H1 (cell line): Measurements from ENCODE around the gene FRS2. TPM values are rescaled to one million over a fixed set of nuclear protein-coding genes. Genes with fewer than 3 reads are reported as not detected.

Source experiments
- CTCF ChIA-PET: fragments of 300-600 bp; sonication (Branson Sonifier 250); formaldehyde crosslinking; loops from one replicate; lab custom pipeline; 2021; ENCODE audit not compliant: partially characterized antibody; lab: Charles Lee
- POLR2A ChIA-PET: fragments of 300-600 bp; sonication (Branson Sonifier 250); formaldehyde crosslinking; loops from one replicate; lab custom pipeline; 2021; ENCODE audit warnings: inconsistent platforms; ENCODE audit not compliant: partially characterized antibody; lab: Charles Lee
- DNase-seq, 2 experiments: peaks; one replicate each; pipeline versions ENCODE4 v3.0.0 to v3.0.0-alpha.2; 2010 to 2022; ENCODE audit warnings: low spot score in 2 of 2, low read depth in 1 of 2, mixed read lengths in 1 of 2
- FAIRE-seq: peaks from 2 replicates; lab custom pipeline; 2011; peaks lifted over from hg19 to GRCh38; lab: Jason Lieb, UNC
- H2AFZ ChIP-seq: 2 replicates; pipeline ENCODE4 v1.8.1; 2012; ENCODE audit warnings: low read length, inconsistent platforms
- H2AK5ac ChIP-seq: 2 replicates; pipeline ENCODE4 v1.6.1; 2013; ENCODE audit warnings: low read depth, low read length
- H2BK120ac ChIP-seq: replicated peaks from 2 replicates; pipeline ENCODE3; 2013; ENCODE audit warnings: low read depth, low read length, inconsistent platforms
- H2BK12ac ChIP-seq: 2 replicates; pipeline ENCODE4 v1.6.1; 2013; ENCODE audit warnings: low read depth, low read length
- H2BK15ac ChIP-seq: 2 replicates; pipeline ENCODE4 v1.6.1; 2013; ENCODE audit warnings: low read length
- H2BK20ac ChIP-seq: 2 replicates; pipeline ENCODE4 v1.6.1; 2013; ENCODE audit warnings: low read length
- H2BK5ac ChIP-seq: 2 replicates; pipeline ENCODE4 v1.6.1; 2013; ENCODE audit warnings: low read depth, low read length
- H3K14ac ChIP-seq: 2 replicates; pipeline ENCODE4 v1.6.1; 2013; ENCODE audit warnings: inconsistent platforms; ENCODE audit not compliant: insufficient read length
- H3K18ac ChIP-seq: 2 replicates; pipeline ENCODE4 v1.6.1; 2013; ENCODE audit warnings: low read length; ENCODE audit errors: extremely low read depth
- H3K23ac ChIP-seq: 2 replicates; pipeline ENCODE4 v1.6.1; 2013; ENCODE audit warnings: inconsistent platforms; ENCODE audit not compliant: insufficient read length
- H3K23me2 ChIP-seq: 2 replicates; pipeline ENCODE4 v1.6.1; 2013; ENCODE audit warnings: low read depth, low read length
- H3K27ac ChIP-seq: 2 replicates; pipeline ENCODE4 v1.6.1; 2011; ENCODE audit warnings: low read depth, low read length, inconsistent platforms
- H3K27me3 ChIP-seq, 4 experiments: replicated peaks in 1 of 4; 1 replicate in 1 of 4; 2 replicates in 3 of 4; pipeline versions ENCODE4 v1.6.1 to v1.8.1; 2011 to 2013; ENCODE audit warnings: low read length in 3 of 4, mild to moderate bottlenecking in 3 of 4, inconsistent platforms in 2 of 4, mixed read lengths in 2 of 4, moderate library complexity in 1 of 4; ENCODE audit not compliant: control insufficient read depth in 3 of 4, insufficient read depth in 3 of 4; ENCODE audit errors: extremely low read depth in 1 of 4
- H3K36me3 ChIP-seq, 4 experiments: 2 replicates each; pipeline versions ENCODE4 v1.6.1 to v1.8.1; 2011 to 2013; ENCODE audit warnings: mild to moderate bottlenecking in 4 of 4, low read length in 3 of 4, moderate library complexity in 2 of 4, control low read depth in 1 of 4, inconsistent platforms in 1 of 4; ENCODE audit not compliant: insufficient read depth in 4 of 4, control insufficient read depth in 2 of 4
- H3K4ac ChIP-seq: replicated peaks from 2 replicates; pipeline ENCODE3; 2013; ENCODE audit warnings: low read length, low read depth, mixed read lengths, inconsistent platforms; ENCODE audit not compliant: insufficient read length
- H3K4me1 ChIP-seq, 4 experiments: replicated peaks in 1 of 4; 1 replicate in 1 of 4; 2 replicates in 3 of 4; pipeline versions ENCODE4 v1.6.1 to v1.8.1; 2011 to 2013; ENCODE audit warnings: low read length in 3 of 4, inconsistent platforms in 2 of 4, mixed read lengths in 1 of 4; ENCODE audit not compliant: insufficient read depth in 4 of 4, control insufficient read depth in 3 of 4
- H3K4me2 ChIP-seq, 2 experiments: 2 replicates each; pipeline versions ENCODE4 v1.6.1 to v1.8.1; 2011 to 2013; ENCODE audit warnings: low read depth in 2 of 2, low read length in 2 of 2, control low read depth in 1 of 2, inconsistent platforms in 1 of 2, mild to moderate bottlenecking in 1 of 2; ENCODE audit not compliant: insufficient read depth in 1 of 2
- H3K4me3 ChIP-seq, 4 experiments: fragments of 200-600, 300-600 bp in 1 of 4; sonication (generic), shearing (Covaris generic), sonication (Bioruptor Twin) in 1 of 4; 2 replicates each; pipeline versions ENCODE4 v1.5.1 to v1.8.1; 2011 to 2016; ENCODE audit warnings: low read length in 4 of 4, low read depth in 3 of 4, control low read depth in 2 of 4, inconsistent platforms in 2 of 4, mild to moderate bottlenecking in 2 of 4, mixed read lengths in 1 of 4, moderate library complexity in 1 of 4; ENCODE audit not compliant: insufficient read depth in 2 of 4; ENCODE audit errors: extremely low read depth in 1 of 4
- H3K56ac ChIP-seq: replicated peaks from 2 replicates; pipeline ENCODE3; 2013; ENCODE audit warnings: low read depth, mild to moderate bottlenecking, mixed read lengths, low read length, inconsistent platforms; ENCODE audit not compliant: insufficient read length
- H3K79me1 ChIP-seq: 2 replicates; pipeline ENCODE4 v1.6.1; 2013; ENCODE audit warnings: low read depth, low read length, control low read depth
- H3K79me2 ChIP-seq, 2 experiments: 2 replicates each; pipeline versions ENCODE4 v1.6.1 to v1.8.1; 2012 to 2013; ENCODE audit warnings: low read length in 2 of 2, mild to moderate bottlenecking in 2 of 2, inconsistent platforms in 1 of 2; ENCODE audit not compliant: insufficient read depth in 2 of 2, control insufficient read depth in 1 of 2
- H3K9ac ChIP-seq, 4 experiments: replicated peaks in 1 of 4; 1 replicate in 1 of 4; 2 replicates in 3 of 4; pipeline versions ENCODE4 v1.6.1 to v1.8.1; 2011 to 2013; ENCODE audit warnings: low read depth in 3 of 4, low read length in 3 of 4, control low read depth in 2 of 4, mild to moderate bottlenecking in 2 of 4, moderate library complexity in 2 of 4, inconsistent platforms in 1 of 4; ENCODE audit errors: extremely low read depth in 1 of 4
- H3K9me3 ChIP-seq, 2 experiments: 2 replicates each; pipeline versions ENCODE4 v1.6.1 to v1.8.1; 2012 to 2013; ENCODE audit warnings: mild to moderate bottlenecking in 2 of 2, moderate library complexity in 2 of 2, control low read depth in 1 of 2, inconsistent platforms in 1 of 2, low read depth in 1 of 2, low read length in 1 of 2, mixed read lengths in 1 of 2; ENCODE audit not compliant: insufficient read depth in 2 of 2
- H4K20me1 ChIP-seq, 2 experiments: replicated peaks in 1 of 2; 2 replicates each; pipeline versions ENCODE3 to v1.8.1; 2011 to 2013; ENCODE audit warnings: inconsistent platforms in 2 of 2, low read length in 2 of 2, mild to moderate bottlenecking in 1 of 2; ENCODE audit not compliant: insufficient read depth in 2 of 2, control insufficient read depth in 1 of 2
- H4K5ac ChIP-seq: 2 replicates; pipeline ENCODE4 v1.6.1; 2013; ENCODE audit warnings: low read length, low read depth, mixed read lengths, inconsistent platforms; ENCODE audit not compliant: insufficient read length
- H4K8ac ChIP-seq: 2 replicates; pipeline ENCODE4 v1.8.0; 2013; ENCODE audit warnings: mild to moderate bottlenecking, moderate library complexity, low read length, inconsistent platforms; ENCODE audit not compliant: insufficient read depth; ENCODE audit errors: extremely low read depth
- H4K91ac ChIP-seq: replicated peaks from 2 replicates; pipeline ENCODE3; 2013; ENCODE audit warnings: low read length, mixed read lengths, inconsistent platforms; ENCODE audit not compliant: insufficient read length
- CBX5 ChIP-seq: fragments of 300-800, 300-1000 bp; sonication (generic); IDR thresholded peaks from 2 replicates; pipeline ENCODE4 v1.7.1; 2016; ENCODE audit warnings: antibody characterized with exemption, low read length, low read depth
- CREB1 ChIP-seq: IDR thresholded peaks from 2 replicates; pipeline ENCODE4 v1.6.1; 2012; ENCODE audit warnings: inconsistent platforms
- CTBP2 ChIP-seq: IDR thresholded peaks from 2 replicates; pipeline ENCODE4 v1.7.0; 2011; ENCODE audit warnings: borderline replicate concordance, mild to moderate bottlenecking, moderate library complexity, mixed read lengths, low read length; ENCODE audit not compliant: insufficient read depth, insufficient read length
- GTF2F1 ChIP-seq: IDR thresholded peaks from 2 replicates; pipeline ENCODE4 v1.6.1; 2012; ENCODE audit warnings: low read depth, low read length, improper control_type of control experiment, borderline replicate concordance
- HDAC2 ChIP-seq, 2 experiments: fragments of 300-600 bp in 1 of 2; sonication (generic) in 1 of 2; IDR thresholded peaks; 2 replicates each; pipeline ENCODE4 v1.6.1; 2011 to 2012; ENCODE audit warnings: low read depth in 2 of 2, low read length in 2 of 2, mild to moderate bottlenecking in 2 of 2, moderate library complexity in 2 of 2, borderline replicate concordance in 1 of 2, inconsistent platforms in 1 of 2
- HDAC6 ChIP-seq: IDR thresholded peaks from one replicate; pipeline ENCODE4 v1.7.1; 2012; ENCODE audit warnings: low read depth, mild to moderate bottlenecking, inconsistent platforms, low read length, moderate library complexity
- POLR2AphosphoS5 ChIP-seq: IDR thresholded peaks from 2 replicates; pipeline ENCODE4 v1.6.1; 2011; ENCODE audit warnings: low read depth, low read length
- POU5F1 ChIP-seq: IDR thresholded peaks from 2 replicates; pipeline ENCODE4 v1.6.1; 2011; ENCODE audit warnings: low read depth, mild to moderate bottlenecking, low read length, moderate library complexity
- RBBP5 ChIP-seq: IDR thresholded peaks from 2 replicates; pipeline ENCODE4 v1.7.1; 2012; ENCODE audit warnings: low read depth, mild to moderate bottlenecking, inconsistent platforms, low read length, moderate library complexity, borderline replicate concordance
- SIX5 ChIP-seq: IDR thresholded peaks from 2 replicates; pipeline ENCODE4 v1.6.1; 2011; ENCODE audit warnings: mild to moderate bottlenecking, low read depth, low read length
- SP1 ChIP-seq: IDR thresholded peaks from 2 replicates; pipeline ENCODE4 v1.6.1; 2011; ENCODE audit warnings: low read depth, low read length
- SP2 ChIP-seq: IDR thresholded peaks from 2 replicates; pipeline ENCODE4 v1.6.1; 2012; ENCODE audit warnings: mild to moderate bottlenecking, low read length, inconsistent platforms
- TAF7 ChIP-seq: optimal IDR thresholded peaks from 2 replicates; pipeline ENCODE3; 2011; ENCODE audit warnings: low read depth, mild to moderate bottlenecking, inconsistent platforms, low read length, moderate library complexity, borderline replicate concordance
- ZNF274 ChIP-seq: IDR thresholded peaks from 2 replicates; pipeline ENCODE4 v1.7.0; 2012; ENCODE audit warnings: low read length, borderline replicate concordance; ENCODE audit errors: extremely low read depth
- WGBS, 2 experiments: shearing (Covaris generic) in 1 of 2; methylation state at CpG; one replicate each; pipeline versions ENCODE4 v1.1.6 to v1.1.7; 2013 to 2015; ENCODE audit warnings: low lambda C conversion rate in 2 of 2, mixed read lengths in 2 of 2, inconsistent platforms in 1 of 2, low coverage in 1 of 2, missing lambda C conversion rate in 1 of 2; ENCODE audit not compliant: insufficient replicate concordance in 2 of 2, insufficient coverage in 1 of 2, insufficient read length in 1 of 2; ENCODE audit errors: extremely low coverage in 1 of 2, missing lambda C conversion rate in 1 of 2; 5-methylcytosine and 5-hydroxymethylcytosine counted together
- polyA plus RNA-seq, 7 experiments: library from polyadenylated mRNA; depleted of rRNA in 3 of 7; stranded (reverse) in 5 of 7; unstranded in 2 of 7; fragments of >200 nt in 5 of 7; fragments of 200-250 nt in 2 of 7; gene quantifications; 1 replicate in 5 of 7; 2 replicates in 1 of 7; 4 replicates in 1 of 7; pipeline versions ENCODE4 v1.2.1 to v1.2.3, GENCODE V29; 2011 to 2013; ENCODE audit warnings: missing spikeins in 2 of 7, mixed read lengths in 2 of 7
- total RNA-seq: library from RNA; stranded (reverse); fragmentation: NEBNext Ultra II Directional; extraction: Animal tissue kit (Norgen Biotek cat#: 25700); gene quantifications from 2 replicates; pipeline ENCODE4 v1.2.1, GENCODE V29; 2021

FRS2 gene
- total and polyA plus RNA-seq, 2 of the 8 experiments (the other 6 are each of a cell fraction or from before 2014, with no cell fraction given), result 10.3 to 35.8 TPM

DNA sequence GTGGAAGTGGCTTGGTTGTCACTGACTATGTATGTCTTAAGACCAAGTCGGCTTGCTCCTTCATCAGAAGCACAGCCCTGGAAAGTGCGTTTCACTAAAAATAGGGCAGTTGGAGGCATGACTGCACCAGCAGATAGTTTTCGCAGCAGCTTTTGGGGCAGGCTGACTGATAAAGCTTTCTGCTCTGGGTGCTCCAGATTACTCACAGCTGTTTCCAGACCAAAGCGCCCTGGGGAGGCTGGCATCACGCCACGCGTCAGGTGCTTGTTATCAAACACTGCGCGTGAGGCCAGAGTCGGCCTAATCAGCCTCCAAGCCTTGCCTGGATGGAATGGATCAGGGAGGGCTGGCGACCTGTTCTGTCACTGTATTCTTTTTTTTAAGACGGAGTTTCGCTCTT, 153.8 kb downstream of the FRS2 start:
- 93% methylated on average over 13 of the region's 13 CpGs; no CpG with 5 or more reads in 1 of the 2 experiments for WGBS, 2 experiments

More for the DNA sequence above, 153.8 kb downstream of the FRS2 start:
- H4K8ac ChIP-seq, result no peak overlapping the region
- no peaks in the 10 kb centered on the region for H3K79me1 ChIP-seq
- no peaks in the 10 kb centered on the region for H4K20me1 ChIP-seq
- H4K91ac ChIP-seq, result no peak overlapping the region
- H3K27ac ChIP-seq, result no peak overlapping the region
- H2BK20ac ChIP-seq, result no peak overlapping the region
- TF ChIP-seq HDAC2 (IDR thresholded peaks at IDR 0.05; ENCODE audit: borderline replicate concordance in 1 of 2, low read depth in 2 of 2, low read length in 2 of 2) (no peak), TAF7 (no peak), HDAC6 (no peak), SP1 (no peak), POLR2AphosphoS5 (no peak), RBBP5 (no peak), CREB1 (no peak), GTF2F1 (no peak), ZNF274 (no peak), POU5F1 (no peak), SP2 (no peak), SIX5 (no peak), CTBP2 (no peak), CBX5 (no peak)
- no peaks in the 10 kb centered on the region for H3K79me2 ChIP-seq
- H2BK15ac ChIP-seq, result no peak overlapping the region
- H4K5ac ChIP-seq, result no peak overlapping the region
- H3K18ac ChIP-seq, result no peak overlapping the region
- ChIA-PET CTCF (interaction anchor here (1.2 kb wide), 1 partner anchor 9 kb away, joined by 3 read pairs; no protein-coding TSS in a partner anchor), POLR2A (no interaction called here)
- H3K4ac ChIP-seq, result no peak overlapping the region
- no peaks in the 10 kb centered on the region for H3K4me1 ChIP-seq
- no peak for FAIRE-seq
- no peaks in the 10 kb centered on the region for H3K23me2 ChIP-seq
- H3K23ac ChIP-seq, result no peak overlapping the region
- H2AFZ ChIP-seq, result no peak overlapping the region
- no peak for DNase-seq
- H3K4me2 ChIP-seq, result no peak overlapping the region
- H3K56ac ChIP-seq, result no peak overlapping the region
- no peak overlapping the region for H2BK120ac ChIP-seq
- no peak overlapping the region for H2AK5ac ChIP-seq
- H3K9ac ChIP-seq, result no peak overlapping the region
- H3K4me3 ChIP-seq, result no peak overlapping the region
- H3K14ac ChIP-seq, result no peak overlapping the region
- H3K36me3 ChIP-seq, result no peaks in the 10 kb centered on the region
- no peak overlapping the region for H2BK12ac ChIP-seq
- H2BK5ac ChIP-seq, result no peak overlapping the region
- H3K9me3 ChIP-seq, result no peaks in the 10 kb centered on the region
- no peaks in the 10 kb centered on the region for H3K27me3 ChIP-seq
